Adrenal gland (tissue), 12 donors: ENCODE results near the gene SHMT2. TPM values are rescaled to one million over a fixed set of nuclear protein-coding genes. Genes with fewer than 3 reads are reported as not detected.

ENCODE experiments used
- DNase-seq, 7 donors: peaks; one replicate each; pipeline ENCODE4 v3.0.0-alpha.2; 2019 to 2020
- H3K27ac ChIP-seq, 5 donors: fragments of 200-600 bp; sonication (generic) in 4 of 5; 1 replicate in 3 of 5; 2 replicates in 2 of 5; pipeline versions ENCODE4 v1.5.1 to v1.8.0; 2016 to 2020; ENCODE audit warnings: mild to moderate bottlenecking in 1 of 5
- H3K27me3 ChIP-seq: fragments of 200-600 bp; 2 replicates; pipeline ENCODE4 v1.8.0; 2021
- H3K36me3 ChIP-seq, 2 donors: fragments of 200-600 bp; replicated peaks in 1 of 2; 1 replicate in 1 of 2; 2 replicates in 1 of 2; pipeline versions ENCODE4 v1.5.1 to v1.8.0; 2018 to 2022
- H3K4me1 ChIP-seq, 2 donors: fragments of 200-600 bp; replicated peaks in 1 of 2; 1 replicate in 1 of 2; 2 replicates in 1 of 2; pipeline versions ENCODE4 v1.5.1 to v1.8.0; 2018 to 2021
- H3K4me3 ChIP-seq, 4 donors: fragments of 200-600 bp; sonication (generic) in 3 of 4; one replicate each; pipeline ENCODE4 v1.5.1; 2016 to 2018
- H3K9me3 ChIP-seq, 3 donors: fragments of 200-600 bp; sonication (generic) in 1 of 3; replicated peaks in 1 of 3; 1 replicate in 2 of 3; 2 replicates in 1 of 3; pipeline versions ENCODE4 v1.5.1 to v1.8.0; 2016 to 2021
- CTCF ChIP-seq, 6 experiments: fragments of 450-650 bp in 4 of 6; fragments of 200-600 bp in 2 of 6; sonication (generic) in 1 of 6; IDR thresholded peaks; 1 replicate in 5 of 6; 2 replicates in 1 of 6; pipeline versions ENCODE4 v1.5.1 to v1.8.0; 2016 to 2021; ENCODE audit warnings: antibody characterized with exemption in 6 of 6, mild to moderate bottlenecking in 2 of 6, moderate library complexity in 1 of 6
- POLR2A ChIP-seq, 2 donors: fragments of 450-650 bp; IDR thresholded peaks; one replicate each; pipeline ENCODE4 v1.6.1; 2017; ENCODE audit warnings: antibody characterized with exemption in 2 of 2, mild to moderate bottlenecking in 2 of 2, moderate library complexity in 1 of 2
- WGBS, 4 donors: extraction: QIAGEN DNeasy Blood & Tissue Kit in 2 of 4; methylation state at CpG; one replicate each; pipeline versions ENCODE4 v1.1.5 to v1.1.7; 2013 to 2017; 5-methylcytosine and 5-hydroxymethylcytosine counted together
- intact Hi-C, 2 donors: fragments of 100-400 bp; cut with DNase I; formaldehyde crosslinking; loops; one replicate each; pipeline versions ENCODE4 v1.14.1 to v1.15.0; 2022 to 2023
- polyA plus RNA-seq, 3 donors: library from polyadenylated mRNA; stranded (reverse); fragments of 200-250 nt in 2 of 3; fragments of 350-450 nt in 1 of 3; fragmentation: Illumina TruSeq in 1 of 3; extraction: RNeasy Lipid Tissue Mini Kit (QIAGEN cat#74804) in 1 of 3; gene quantifications; one replicate each; pipeline ENCODE4 v1.2.3, GENCODE V29; 2013 to 2014
- total RNA-seq, 9 donors: library from RNA; depleted of rRNA in 4 of 9; stranded (reverse); fragments of >200 nt in 4 of 9; fragments of 120-200 nt in 1 of 9; fragmentation: NEBNext Ultra II Directional in 1 of 9; extraction: Animal tissue kit (Norgen Biotek cat#: 25700) in 1 of 9; gene quantifications; one replicate each; pipeline versions ENCODE4 v1.1.0 to v1.2.4, GENCODE V29; 2013 to 2023
- donor health status: healthy with polysubstance abuse.
- donor health status: Bipolar disorder and iron deficiency.
- donor health status: DM: yes; HTN: yes; CAD: no.
- donor health status: DM: no; HTN: no; CAD: no.
- donor health status: DM: no; HTN: no; CAD: no.
- donor health status: DM: yes; HTN: yes; CAD: no.

The SHMT2 gene
- total and polyA plus RNA-seq, 12 donors = 25.2 to 94.7 (median 65.0) TPM

DNA sequence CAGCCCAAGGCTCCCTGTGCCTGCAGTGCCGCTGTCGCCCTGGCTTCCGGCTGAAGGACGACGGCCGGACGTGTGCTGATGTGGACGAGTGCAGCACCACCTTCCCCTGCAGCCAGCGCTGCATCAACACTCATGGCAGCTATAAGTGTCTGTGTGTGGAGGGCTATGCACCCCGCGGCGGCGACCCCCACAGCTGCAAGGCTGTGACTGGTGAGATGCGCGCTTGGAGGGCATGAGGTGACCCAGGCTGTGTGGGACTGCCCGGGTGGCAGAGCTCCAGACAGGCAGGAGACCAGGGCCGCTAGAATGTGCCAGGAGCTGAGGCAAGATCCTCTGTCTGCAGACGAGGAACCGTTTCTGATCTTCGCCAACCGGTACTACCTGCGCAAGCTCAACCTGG lies 32.6 kb upstream of the SHMT2 start:
- no peak for TF ChIP-seq CTCF (IDR thresholded peaks at IDR 0.05)
- TF ChIP-seq POLR2A (IDR thresholded peaks at IDR 0.05) = no peak
- whole genome bisulfite sequencing, 4 donors = 88 to 95% (median 93%) methylated on average over 8 to 22 of the region's 22 CpGs
- Histone ChIP-seq H3K27ac (no peak overlapping the region), H3K4me1 (no peaks in the 10 kb centered on the region), H3K4me3 (no peak overlapping the region), H3K36me3 (peaks cover 0 to 99% of the 10 kb centered on the region in 2 donors), H3K9me3 (no peaks in the 10 kb centered on the region), H3K27me3 (no peaks in the 10 kb centered on the region)
- intact Hi-C loops = no loop called here
- no peak for DNase-seq

- DNase-seq = no peak
- no peaks in the 10 kb centered on the region for H3K4me1 ChIP-seq
- TF ChIP-seq POLR2A (IDR thresholded peaks at IDR 0.05) (no peak), CTCF (IDR thresholded peaks at IDR 0.05) (no peak)
- intact Hi-C loops = no loop called here
- H3K9me3 ChIP-seq = no peaks in the 10 kb centered on the region
- WGBS, 4 donors = 91 to 97% (median 96%) methylated on average over 8 to 17 of the region's 17 CpGs
- peaks cover 0 to 99% of the 10 kb centered on the region in 2 donors for H3K36me3 ChIP-seq
- no peak overlapping the region for H3K27ac ChIP-seq
- no peaks in the 10 kb centered on the region for H3K27me3 ChIP-seq
- no peak overlapping the region for H3K4me3 ChIP-seq
Measured at GRCh38 chr12:57198329-57198728, 31.2 kb upstream of the SHMT2 start.

DNA sequence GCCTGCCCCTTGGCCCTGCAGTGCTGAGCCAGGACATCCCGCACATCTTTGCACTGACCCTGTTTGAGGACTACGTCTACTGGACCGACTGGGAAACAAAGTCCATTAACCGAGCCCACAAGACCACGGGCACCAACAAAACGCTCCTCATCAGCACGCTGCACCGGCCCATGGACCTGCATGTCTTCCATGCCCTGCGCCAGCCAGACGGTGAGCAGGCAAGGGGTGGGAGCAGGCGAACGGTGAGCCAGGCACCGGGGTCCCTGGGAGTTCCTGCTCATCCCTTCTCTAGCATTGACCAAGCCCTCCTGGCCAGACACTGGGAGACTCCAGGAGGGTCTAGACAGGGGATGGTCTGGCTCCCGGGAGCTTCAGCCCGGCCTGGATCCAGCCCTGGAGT lies 30.3 kb upstream of the SHMT2 start:
- Histone ChIP-seq H3K36me3 (peaks cover 0 to 99% of the 10 kb centered on the region in 2 donors), H3K4me3 (no peak overlapping the region), H3K9me3 (no peaks in the 10 kb centered on the region), H3K4me1 (no peaks in the 10 kb centered on the region), H3K27me3 (no peaks in the 10 kb centered on the region), H3K27ac (no peak overlapping the region)
- 83 to 97% (median 89%) methylated on average over 5 to 15 of the region's 15 CpGs for WGBS, 4 donors
- TF ChIP-seq CTCF (IDR thresholded peaks at IDR 0.05) (no peak), POLR2A (IDR thresholded peaks at IDR 0.05) (no peak)
- no peak for DNase-seq
- intact Hi-C loops = no loop called here

DNA sequence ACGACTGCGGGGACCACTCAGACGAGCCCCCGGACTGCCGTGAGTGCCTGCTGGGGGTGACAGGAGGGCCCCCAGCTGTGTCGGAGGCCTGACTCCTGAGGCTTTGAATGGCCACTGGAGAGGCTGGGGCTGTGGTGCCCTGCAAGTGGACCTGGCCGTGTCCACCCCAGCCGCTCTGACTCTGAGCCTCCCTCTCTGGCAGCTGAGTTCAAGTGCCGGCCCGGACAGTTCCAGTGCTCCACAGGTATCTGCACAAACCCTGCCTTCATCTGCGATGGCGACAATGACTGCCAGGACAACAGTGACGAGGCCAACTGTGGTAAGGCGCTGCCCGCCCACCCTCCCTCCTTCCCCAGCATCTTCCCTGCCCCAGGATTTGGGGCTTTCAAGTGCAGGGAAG lies 29.0 kb upstream of the SHMT2 start:
- H3K27ac ChIP-seq = no peak overlapping the region
- no peak overlapping the region for H3K4me3 ChIP-seq
- H3K27me3 ChIP-seq = no peaks in the 10 kb centered on the region
- intact Hi-C loops = no loop called here
- H3K4me1 ChIP-seq = no peaks in the 10 kb centered on the region
- H3K9me3 ChIP-seq = no peaks in the 10 kb centered on the region
- peaks cover 0 to 99% of the 10 kb centered on the region in 2 donors for H3K36me3 ChIP-seq
- TF ChIP-seq POLR2A (IDR thresholded peaks at IDR 0.05) (no peak), CTCF (IDR thresholded peaks at IDR 0.05) (no peak)
- DNase-seq = no peak
- WGBS, 4 donors = 93% methylated on average over 6 to 15 of the region's 15 CpGs; no CpG with 5 or more reads in 1 of the 4 donors
